HCT116 (cell line): ENCODE data around the gene ARMC6. TPM values are rescaled to one million over a fixed set of nuclear protein-coding genes. Genes with fewer than 3 reads are reported as not detected.
A peak's percentile ranks its signal among the peaks of the same experiment; 100 is the strongest.

ENCODE experiments used
- ATAC-seq: fragments of 200-7000 bp; cut with Tn5 transposase; 2 replicates; pipeline ENCODE4 v1.9.1; 2020; ENCODE audit warnings: mild to moderate bottlenecking, moderate library complexity
- BruUV-seq: library from RNA; stranded (reverse); fragments of 400-500 nt; replicated peaks from 2 replicates; lab custom pipeline; 2021; lab: Mats Ljungman, UMichigan
- CTCF ChIA-PET: fragments of 300-600 bp; sonication (Branson Sonifier 250); formaldehyde crosslinking; loops from one replicate; lab custom pipeline; 2021; ENCODE audit warnings: antibody characterized with exemption; lab: Charles Lee
- POLR2A ChIA-PET: fragments of 300-600, 350-600 bp; sonication (Branson Sonifier 250); formaldehyde crosslinking; loops from one replicate; lab custom pipeline; 2021; ENCODE audit warnings: antibody characterized with exemption; lab: Charles Lee
- RAD21 ChIA-PET, 2 experiments: fragments of 300-600 bp; sonication (Branson Sonifier 250); formaldehyde crosslinking; loops; one replicate each; lab custom pipeline; 2023; ENCODE audit warnings: low total read pairs in 2 of 2; ENCODE audit not compliant: uncharacterized antibody in 2 of 2, unreplicated experiment in 2 of 2, low non-redundant PET in 1 of 2; lab: Charles Lee
- DNase-seq: peaks from one replicate; pipeline ENCODE4 v3.0.0-alpha.2; 2010; ENCODE audit warnings: low read depth, low spot score
- H2AFZ ChIP-seq: fragments of 200-600 bp; shearing (Covaris generic), sonication (generic); 2 replicates; pipeline ENCODE4 v1.6.1; 2017; ENCODE audit warnings: low read depth, mixed run types, mixed read lengths, antibody characterized with exemption, low read length; ENCODE audit not compliant: poor library complexity, severe bottlenecking
- H3K27ac ChIP-seq: 2 replicates; pipeline ENCODE4 v1.5.1; 2012; ENCODE audit warnings: low read depth, low read length
- H3K27me3 ChIP-seq: fragments of 200-600 bp; sonication (generic); 2 replicates; pipeline ENCODE4 v1.6.1; 2016; ENCODE audit warnings: mixed run types, low read length, mixed read lengths; ENCODE audit not compliant: insufficient read depth
- H3K36me3 ChIP-seq, 2 experiments: fragments of 200-500 bp in 1 of 2; fragments of 200-600 bp in 1 of 2; sonication (Bioruptor generic) in 1 of 2; sonication (generic) in 1 of 2; 2 replicates each; pipeline versions ENCODE4 v1.5.1 to v1.6.1; 2014 to 2016; ENCODE audit warnings: low read length in 2 of 2, inconsistent platforms in 1 of 2, mixed read lengths in 1 of 2, mixed run types in 1 of 2; ENCODE audit not compliant: insufficient read depth in 2 of 2, control insufficient read depth in 1 of 2
- H3K4me1 ChIP-seq, 2 experiments: fragments of 200-600 bp in 1 of 2; sonication (generic) in 1 of 2; 2 replicates each; pipeline versions ENCODE4 v1.5.1 to v1.6.1; 2012 to 2017; ENCODE audit warnings: low read length in 2 of 2, inconsistent platforms in 1 of 2, mild to moderate bottlenecking in 1 of 2, mixed read lengths in 1 of 2, mixed run types in 1 of 2, moderate library complexity in 1 of 2; ENCODE audit not compliant: insufficient read depth in 2 of 2, control insufficient read depth in 1 of 2
- H3K4me2 ChIP-seq: fragments of 200-600 bp; sonication (generic); 2 replicates; pipeline ENCODE4 v1.6.1; 2017; ENCODE audit warnings: mixed run types, low read length, mixed read lengths
- H3K4me3 ChIP-seq, 2 experiments: fragments of 200-600 bp in 1 of 2; sonication (generic) in 1 of 2; replicated peaks in 1 of 2; 2 replicates each; pipeline ENCODE4 v1.5.1; 2011 to 2016; ENCODE audit warnings: low read length in 2 of 2, control low read depth in 1 of 2, low read depth in 1 of 2, mild to moderate bottlenecking in 1 of 2, mixed read lengths in 1 of 2, mixed run types in 1 of 2
- H3K79me2 ChIP-seq: fragments of 200-600 bp; sonication (generic); 2 replicates; pipeline ENCODE4 v1.6.1; 2017; ENCODE audit warnings: mild to moderate bottlenecking, mixed run types, low read length, moderate library complexity, mixed read lengths; ENCODE audit not compliant: insufficient read depth
- H3K9ac ChIP-seq: fragments of 200-600 bp; sonication (generic); 2 replicates; pipeline ENCODE4 v1.6.1; 2016; ENCODE audit warnings: low read length, mixed read lengths
- H3K9me2 ChIP-seq: fragments of 200-600 bp; sonication (generic), shearing (Covaris generic); 2 replicates; pipeline ENCODE4 v1.6.1; 2017; ENCODE audit warnings: mixed run types, mild to moderate bottlenecking, moderate library complexity; ENCODE audit not compliant: insufficient read depth
- H3K9me3 ChIP-seq, 2 experiments: fragments of 200-500 bp in 1 of 2; fragments of 200-600 bp in 1 of 2; sonication (Bioruptor generic) in 1 of 2; sonication (generic) in 1 of 2; 2 replicates each; pipeline ENCODE4 v1.6.1; 2014 to 2017; ENCODE audit warnings: low read length in 2 of 2, mixed read lengths in 2 of 2, inconsistent platforms in 1 of 2, low read depth in 1 of 2, mild to moderate bottlenecking in 1 of 2, mixed run types in 1 of 2, moderate library complexity in 1 of 2; ENCODE audit not compliant: control insufficient read depth in 1 of 2, insufficient read depth in 1 of 2
- H4K20me1 ChIP-seq: fragments of 200-600 bp; sonication (generic), shearing (Covaris generic); 2 replicates; pipeline ENCODE4 v1.6.1; 2017; ENCODE audit warnings: mixed run types, mild to moderate bottlenecking, moderate library complexity; ENCODE audit not compliant: insufficient read depth
- EGR1 ChIP-seq: IDR thresholded peaks from 2 replicates; pipeline ENCODE4 v1.6.1; 2012; ENCODE audit warnings: low read depth
- ELF1 ChIP-seq: IDR thresholded peaks from 2 replicates; pipeline ENCODE4 v1.6.1; 2012; ENCODE audit warnings: low read depth, borderline replicate concordance
- EZH2 ChIP-seq: fragments of 200-600 bp; sonication (generic); IDR thresholded peaks from 2 replicates; pipeline ENCODE4 v1.6.1; 2017; ENCODE audit warnings: antibody characterized with exemption, mixed run types
- EZH2phosphoT487 ChIP-seq: fragments of 200-600 bp; IDR thresholded peaks from 2 replicates; pipeline ENCODE4 v1.6.1; 2018; ENCODE audit warnings: antibody characterized with exemption, borderline replicate concordance
- FOSL1 ChIP-seq: IDR thresholded peaks from 2 replicates; pipeline ENCODE4 v1.6.1; 2012; ENCODE audit warnings: low read depth
- JUND ChIP-seq: IDR thresholded peaks from 2 replicates; pipeline ENCODE4 v1.6.1; 2012
- POLR2A ChIP-seq: IDR thresholded peaks from 2 replicates; pipeline ENCODE4 v1.7.0; 2011; ENCODE audit warnings: borderline replicate concordance; ENCODE audit not compliant: insufficient read depth, insufficient read length; ENCODE audit errors: extremely low read depth
- POLR2AphosphoS5 ChIP-seq: IDR thresholded peaks from 2 replicates; pipeline ENCODE4 v1.6.1; 2011; ENCODE audit warnings: mild to moderate bottlenecking, low read depth, low read length, moderate library complexity
- RAD21 ChIP-seq: IDR thresholded peaks from 2 replicates; pipeline ENCODE4 v1.6.1; 2012; ENCODE audit warnings: low read depth, mild to moderate bottlenecking
- SP1 ChIP-seq: IDR thresholded peaks from 2 replicates; pipeline ENCODE4 v1.6.1; 2012; ENCODE audit warnings: low read depth
- SRF ChIP-seq: IDR thresholded peaks from 2 replicates; pipeline ENCODE4 v1.6.1; 2012; ENCODE audit warnings: low read depth
- YY1 ChIP-seq: IDR thresholded peaks from 2 replicates; pipeline ENCODE4 v1.6.1; 2011; ENCODE audit warnings: low read length, low read depth, moderate library complexity, mild to moderate bottlenecking; ENCODE audit not compliant: insufficient replicate concordance; ENCODE audit errors: extremely low read depth
- ZFX ChIP-seq: fragments of 450-650 bp; IDR thresholded peaks from 2 replicates; pipeline ENCODE4 v1.6.1; 2017
- ZNF274 ChIP-seq: fragments of 200-500 bp; sonication (Bioruptor generic); IDR thresholded peaks from 2 replicates; pipeline ENCODE4 v1.6.1; 2014; ENCODE audit warnings: mild to moderate bottlenecking, low read depth, low read length, inconsistent platforms
- intact Hi-C: fragments of 100-400 bp; cut with micrococcal nuclease; formaldehyde crosslinking; loops from 2 replicates; pipeline ENCODE4 v1.10.0; 2022
- total RNA-seq: library from RNA; stranded (reverse); gene quantifications from one replicate; pipeline ENCODE4 v1.2.1, GENCODE V29; 2021; ENCODE audit not compliant: unreplicated experiment
- TF ChIP-seq, protein P1 (sequence below): IDR thresholded peaks from 2 replicates; pipeline ENCODE4 v1.6.1; 2012
- TF ChIP-seq, protein P2 (sequence below): IDR thresholded peaks from 2 replicates; pipeline ENCODE4 v1.6.1; 2012
- TF ChIP-seq, protein P3 (sequence below): IDR thresholded peaks from 2 replicates; pipeline ENCODE4 v1.6.1; 2012; ENCODE audit warnings: low read depth

Gene ARMC6
- total RNA-seq, 1 experiment from 2014 or later: 34.7 TPM

DNA sequence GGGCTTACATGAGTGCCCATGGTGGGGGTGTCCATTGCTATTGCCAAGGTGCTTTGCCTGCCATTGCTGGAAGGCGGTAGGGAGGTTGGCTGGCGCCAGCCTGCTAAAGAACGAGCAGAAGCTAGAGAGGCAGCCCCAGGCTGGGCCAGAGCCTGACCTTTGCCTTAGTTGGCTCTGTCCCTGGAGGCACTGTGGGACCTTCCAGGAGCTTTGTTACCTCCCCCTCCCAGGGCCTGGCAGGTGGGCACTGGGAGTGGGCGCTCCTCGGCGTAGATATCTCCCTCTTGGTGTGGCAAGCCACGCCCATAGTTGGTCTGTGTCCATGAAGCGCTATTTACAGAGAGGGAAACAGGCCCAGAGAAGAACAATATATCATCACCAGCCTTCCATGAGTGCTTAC, 28.1 kb downstream of the ARMC6 start:
- POLR2A ChIA-PET: no interaction called here
- BruUV-seq: no TSS peak
- H4K20me1 ChIP-seq: no peaks in the 10 kb centered on the region
- no peak overlapping the region for H3K4me3 ChIP-seq
- no peak overlapping the region for H3K9ac ChIP-seq
- no peaks in the 10 kb centered on the region for H3K27me3 ChIP-seq
- no peaks in the 10 kb centered on the region for H3K9me3 ChIP-seq
- ATAC-seq (no peak), DNase-seq (no peak)
- TF ChIP-seq YY1: no peak
- RAD21 ChIA-PET: no interaction called here
- H3K27ac ChIP-seq: no peak overlapping the region; the same call in 1 of the 2 replicates
- H3K4me1 ChIP-seq: peaks cover 20 to 32% of the 10 kb centered on the region in 2 experiments
- H3K79me2 ChIP-seq: no peaks in the 10 kb centered on the region
- H3K9me2 ChIP-seq: no peaks in the 10 kb centered on the region
- intact Hi-C loops: no loop called here
- CTCF ChIA-PET: interaction anchor here (1.9 kb wide), 1 partner anchor 54 kb away, joined by 4 read pairs; no protein-coding TSS in a partner anchor
- H3K4me2 ChIP-seq: no peak overlapping the region
- H2AFZ ChIP-seq: no peak overlapping the region
- H3K36me3 ChIP-seq: peaks cover 0 to 25% of the 10 kb centered on the region in 2 experiments; a peak in 1 of 4 replicates

DNA sequence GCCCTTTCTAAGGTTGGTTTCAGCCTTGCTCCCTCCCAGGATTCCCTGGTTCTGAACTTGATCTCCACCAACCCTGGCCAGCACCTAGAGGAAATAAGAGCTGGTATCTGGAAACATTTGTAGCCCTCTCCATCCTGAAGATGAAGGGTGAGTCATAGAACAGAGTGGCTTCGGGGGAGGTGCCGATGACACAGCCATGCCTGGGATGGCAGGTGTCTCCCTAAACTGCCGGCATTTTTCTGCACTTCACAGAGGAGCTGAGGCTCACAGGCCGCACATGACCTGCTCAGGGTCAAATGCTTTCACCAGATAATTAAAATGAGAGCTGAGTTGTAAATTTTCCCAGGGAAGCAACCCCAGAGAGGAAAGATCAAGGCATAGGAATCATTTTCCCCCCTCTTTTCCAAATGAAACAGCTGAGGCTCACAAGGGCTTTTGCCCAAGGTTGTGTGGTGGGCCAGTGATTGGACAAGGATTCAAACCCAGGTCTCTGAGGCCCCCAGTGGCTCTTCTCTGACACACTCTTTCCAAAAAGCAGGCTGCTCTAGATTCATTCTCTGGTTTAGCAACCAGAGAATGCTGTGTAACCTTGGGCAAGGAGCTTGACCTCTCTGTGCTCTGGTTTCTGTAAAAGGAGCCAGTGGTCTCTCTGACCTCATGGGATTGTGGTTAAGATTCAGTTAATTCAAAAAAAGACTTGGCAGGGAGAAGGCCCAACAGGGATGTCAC, 29.2 kb downstream of the ARMC6 start:
- RAD21 ChIA-PET: interaction anchor here in 1 of 2 experiments (0.7 kb wide), 1 partner anchor 37 kb away, joined by 3 read pairs; no protein-coding TSS in a partner anchor
- TSS peak; percentile 62 for BruUV-seq
- H4K20me1 ChIP-seq: no peaks in the 10 kb centered on the region
- peak overlapping the region; percentile 43 to 64 for H3K4me3 ChIP-seq
- H3K36me3 ChIP-seq: peaks cover 0 to 15% of the 10 kb centered on the region in 2 experiments; a peak in 1 of 4 replicates
- H3K9me3 ChIP-seq: no peaks in the 10 kb centered on the region
- peak overlapping the region; percentile 57 for H3K9ac ChIP-seq
- CTCF ChIA-PET: interaction anchor here (1.1 to 1.9 kb wide), 4 partner anchors 11 to 83 kb away, joined by 3 to 4 read pairs (median 3); no protein-coding TSS in a partner anchor
- H3K27ac ChIP-seq: peak overlapping the region; percentile 47
- H3K4me2 ChIP-seq: peak overlapping the region; percentile 85
- intact Hi-C loops: loop anchor here (2.0 kb wide), 1 partner anchor 36 kb away; no protein-coding TSS in a partner anchor
- no peaks in the 10 kb centered on the region for H3K9me2 ChIP-seq
- peaks cover 20 to 32% of the 10 kb centered on the region in 2 experiments for H3K4me1 ChIP-seq
- no peaks in the 10 kb centered on the region for H3K79me2 ChIP-seq
- POLR2A ChIA-PET: interaction anchor here (1.4 kb wide), 1 partner anchor 53 kb away, joined by 3 read pairs; no protein-coding TSS in a partner anchor
- ATAC-seq (no peak), DNase-seq (no peak)
- H3K27me3 ChIP-seq: no peaks in the 10 kb centered on the region
- H2AFZ ChIP-seq: no peak overlapping the region
- TF ChIP-seq FOSL1 (no peak), SRF (no peak), SP1 (no peak), EZH2 (no peak), POLR2A (no peak), EZH2phosphoT487 (no peak), POLR2AphosphoS5 (no peak), ZFX (no peak), ELF1 (no peak), EGR1 (no peak), JUND (no peak), RAD21 (no peak), ZNF274 (no peak)
- TF ChIP-seq, protein P1, sequence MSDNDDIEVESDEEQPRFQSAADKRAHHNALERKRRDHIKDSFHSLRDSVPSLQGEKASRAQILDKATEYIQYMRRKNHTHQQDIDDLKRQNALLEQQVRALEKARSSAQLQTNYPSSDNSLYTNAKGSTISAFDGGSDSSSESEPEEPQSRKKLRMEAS: no peak
- TF ChIP-seq, protein P2, sequence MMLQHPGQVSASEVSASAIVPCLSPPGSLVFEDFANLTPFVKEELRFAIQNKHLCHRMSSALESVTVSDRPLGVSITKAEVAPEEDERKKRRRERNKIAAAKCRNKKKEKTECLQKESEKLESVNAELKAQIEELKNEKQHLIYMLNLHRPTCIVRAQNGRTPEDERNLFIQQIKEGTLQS: no peak
- TF ChIP-seq, protein P3, sequence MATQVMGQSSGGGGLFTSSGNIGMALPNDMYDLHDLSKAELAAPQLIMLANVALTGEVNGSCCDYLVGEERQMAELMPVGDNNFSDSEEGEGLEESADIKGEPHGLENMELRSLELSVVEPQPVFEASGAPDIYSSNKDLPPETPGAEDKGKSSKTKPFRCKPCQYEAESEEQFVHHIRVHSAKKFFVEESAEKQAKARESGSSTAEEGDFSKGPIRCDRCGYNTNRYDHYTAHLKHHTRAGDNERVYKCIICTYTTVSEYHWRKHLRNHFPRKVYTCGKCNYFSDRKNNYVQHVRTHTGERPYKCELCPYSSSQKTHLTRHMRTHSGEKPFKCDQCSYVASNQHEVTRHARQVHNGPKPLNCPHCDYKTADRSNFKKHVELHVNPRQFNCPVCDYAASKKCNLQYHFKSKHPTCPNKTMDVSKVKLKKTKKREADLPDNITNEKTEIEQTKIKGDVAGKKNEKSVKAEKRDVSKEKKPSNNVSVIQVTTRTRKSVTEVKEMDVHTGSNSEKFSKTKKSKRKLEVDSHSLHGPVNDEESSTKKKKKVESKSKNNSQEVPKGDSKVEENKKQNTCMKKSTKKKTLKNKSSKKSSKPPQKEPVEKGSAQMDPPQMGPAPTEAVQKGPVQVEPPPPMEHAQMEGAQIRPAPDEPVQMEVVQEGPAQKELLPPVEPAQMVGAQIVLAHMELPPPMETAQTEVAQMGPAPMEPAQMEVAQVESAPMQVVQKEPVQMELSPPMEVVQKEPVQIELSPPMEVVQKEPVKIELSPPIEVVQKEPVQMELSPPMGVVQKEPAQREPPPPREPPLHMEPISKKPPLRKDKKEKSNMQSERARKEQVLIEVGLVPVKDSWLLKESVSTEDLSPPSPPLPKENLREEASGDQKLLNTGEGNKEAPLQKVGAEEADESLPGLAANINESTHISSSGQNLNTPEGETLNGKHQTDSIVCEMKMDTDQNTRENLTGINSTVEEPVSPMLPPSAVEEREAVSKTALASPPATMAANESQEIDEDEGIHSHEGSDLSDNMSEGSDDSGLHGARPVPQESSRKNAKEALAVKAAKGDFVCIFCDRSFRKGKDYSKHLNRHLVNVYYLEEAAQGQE: no peak
